Cerebellar nuclear complex (tissue), 1 donor: ENCODE measurements around the gene FLT4.

Experiments
- DNase-seq, 2 experiments: peaks; one replicate each; lab custom pipeline; 2025; lab: John Stamatoyannopoulos, UW

FLT4 gene

GRCh38 chr5:180591311-180591887 is 58.0 kb downstream of the FLT4 start, which contains the start of gene SCGB3A1:
Gene SCGB3A1 (minus strand): TSS chr5:180591499. CDS start chr5:180591462, 37 bp downstream.
- no peak for DNase-seq

- DNase-seq: no peak
Measured at GRCh38 chr5:180590543-180591310, 58.7 kb downstream of the FLT4 start.

- no peak for DNase-seq
Measured at GRCh38 chr5:180589771-180590542, 59.4 kb downstream of the FLT4 start.

- DNase-seq: no peak
Measured at GRCh38 chr5:180586870-180587269, 62.5 kb downstream of the FLT4 start.

- no peak for DNase-seq
Measured at GRCh38 chr5:180586204-180586603, 63.2 kb downstream of the FLT4 start.

GRCh38 chr5:180583738-180584137 is 65.7 kb downstream of the FLT4 start:
- DNase-seq: no peak

- no peak for DNase-seq
Measured at GRCh38 chr5:180580681-180581080, 68.7 kb downstream of the FLT4 start.

GRCh38 chr5:180575571-180575970 is 73.8 kb downstream of the FLT4 start:
- DNase-seq: no peak

GRCh38 chr5:180568914-180569313 is 80.5 kb downstream of the FLT4 start:
- no peak for DNase-seq

GRCh38 chr5:180563994-180564393 is 85.4 kb downstream of the FLT4 start:
- no peak for DNase-seq

GRCh38 chr5:180558232-180558631 is 91.2 kb downstream of the FLT4 start:
- no peak for DNase-seq

GRCh38 chr5:180557217-180557809 is 92.1 kb downstream of the FLT4 start:
- no peak for DNase-seq

GRCh38 chr5:180555168-180555921 is 94.1 kb downstream of the FLT4 start:
- DNase-seq: no peak

- DNase-seq: no peak
Measured at GRCh38 chr5:180553530-180553929, 95.9 kb downstream of the FLT4 start.
